ENCODE data around the gene NCKAP5.

DNA sequence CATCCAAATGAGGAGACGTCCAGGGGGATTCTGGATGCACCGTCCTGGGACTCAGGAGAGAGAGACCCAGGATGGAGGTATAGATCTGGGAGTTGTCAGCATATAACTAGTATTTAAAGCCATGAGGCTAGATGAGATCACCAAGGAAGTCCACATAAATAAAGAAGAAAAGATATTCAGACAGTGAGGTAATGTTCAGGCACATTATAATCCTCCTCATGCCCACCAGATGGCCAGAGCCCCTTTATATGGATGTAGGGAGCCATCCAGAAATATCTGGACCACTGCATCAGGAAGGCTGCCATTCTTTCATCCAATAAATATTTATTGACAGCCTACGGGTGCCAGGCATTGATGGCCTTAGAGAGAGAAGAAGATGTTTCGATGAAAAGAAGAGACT, 21.2 kb upstream of the NCKAP5 start:
- TF ChIP-seq, protein P1, sequence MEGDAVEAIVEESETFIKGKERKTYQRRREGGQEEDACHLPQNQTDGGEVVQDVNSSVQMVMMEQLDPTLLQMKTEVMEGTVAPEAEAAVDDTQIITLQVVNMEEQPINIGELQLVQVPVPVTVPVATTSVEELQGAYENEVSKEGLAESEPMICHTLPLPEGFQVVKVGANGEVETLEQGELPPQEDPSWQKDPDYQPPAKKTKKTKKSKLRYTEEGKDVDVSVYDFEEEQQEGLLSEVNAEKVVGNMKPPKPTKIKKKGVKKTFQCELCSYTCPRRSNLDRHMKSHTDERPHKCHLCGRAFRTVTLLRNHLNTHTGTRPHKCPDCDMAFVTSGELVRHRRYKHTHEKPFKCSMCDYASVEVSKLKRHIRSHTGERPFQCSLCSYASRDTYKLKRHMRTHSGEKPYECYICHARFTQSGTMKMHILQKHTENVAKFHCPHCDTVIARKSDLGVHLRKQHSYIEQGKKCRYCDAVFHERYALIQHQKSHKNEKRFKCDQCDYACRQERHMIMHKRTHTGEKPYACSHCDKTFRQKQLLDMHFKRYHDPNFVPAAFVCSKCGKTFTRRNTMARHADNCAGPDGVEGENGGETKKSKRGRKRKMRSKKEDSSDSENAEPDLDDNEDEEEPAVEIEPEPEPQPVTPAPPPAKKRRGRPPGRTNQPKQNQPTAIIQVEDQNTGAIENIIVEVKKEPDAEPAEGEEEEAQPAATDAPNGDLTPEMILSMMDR (IDR thresholded peaks at IDR 0.05; ENCODE audit: borderline replicate concordance, extremely low read depth, low read length, poor library complexity, severe bottlenecking), result no peak
- no peak for TF ChIP-seq EZH2 (IDR thresholded peaks at IDR 0.05; ENCODE audit: borderline replicate concordance, low read depth, low read length, severe bottlenecking)

Measured in DND-41 (cell line).